Esophagus muscularis mucosa (tissue), 4 donors: Measurements from ENCODE around the gene CD300LG.

Source experiments
- CTCF ChIP-seq, 3 experiments: fragments of 200-600 bp in 2 of 3; fragments of 450-650 bp in 1 of 3; sonication (generic) in 2 of 3; IDR thresholded peaks; one replicate each; pipeline ENCODE4 v1.5.1; 2017 to 2019; ENCODE audit warnings: antibody characterized with exemption in 3 of 3, mild to moderate bottlenecking in 2 of 3, moderate library complexity in 1 of 3
- EP300 ChIP-seq: sonication (generic); formaldehyde crosslinking; IDR thresholded peaks from one replicate; pipeline ENCODE4 v1.6.1; 2017; ENCODE audit warnings: antibody characterized with exemption
- POLR2A ChIP-seq: fragments of 450-650 bp; IDR thresholded peaks from one replicate; pipeline ENCODE4 v1.6.1; 2017; ENCODE audit warnings: antibody characterized with exemption, moderate library complexity, mild to moderate bottlenecking, low read depth

DNA sequence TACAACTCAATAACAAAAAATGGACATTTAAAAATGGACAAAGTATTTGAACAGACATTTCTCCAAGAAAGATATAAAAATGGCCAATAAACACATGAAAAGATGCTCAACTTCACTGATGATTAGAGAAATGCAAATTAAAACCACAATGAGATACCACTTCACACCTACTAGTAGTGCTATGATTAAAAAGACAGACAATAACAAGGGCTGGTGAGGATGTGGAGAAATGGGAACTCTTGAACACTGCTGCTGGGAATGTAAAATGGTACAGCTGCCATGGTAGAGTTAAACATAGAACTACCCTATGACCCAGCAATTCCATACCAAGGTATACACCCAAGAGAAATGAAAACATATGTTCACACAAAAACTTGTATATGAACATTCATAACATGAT, 41.9 kb upstream of the CD300LG start:
- TF ChIP-seq EP300 (no peak), CTCF (IDR thresholded peaks at IDR 0.05) (no peak), POLR2A (no peak)
